ENCODE data around the gene NPHS1.

GRCh38 chr19:35792888-35793287, 59.4 kb downstream of the NPHS1 start:
- no peak for TF ChIP-seq CTCF (IDR thresholded peaks at IDR 0.05)
- TF ChIP-seq POLR2A (IDR thresholded peaks at IDR 0.05): no peak
- TF ChIP-seq EP300 (IDR thresholded peaks at IDR 0.05): no peak
- no peak for TF ChIP-seq POLR2AphosphoS5 (IDR thresholded peaks at IDR 0.05)

Data from stomach (tissue), 4 donors.